ENCODE results near the gene MAZ.

MAZ gene

DNA sequence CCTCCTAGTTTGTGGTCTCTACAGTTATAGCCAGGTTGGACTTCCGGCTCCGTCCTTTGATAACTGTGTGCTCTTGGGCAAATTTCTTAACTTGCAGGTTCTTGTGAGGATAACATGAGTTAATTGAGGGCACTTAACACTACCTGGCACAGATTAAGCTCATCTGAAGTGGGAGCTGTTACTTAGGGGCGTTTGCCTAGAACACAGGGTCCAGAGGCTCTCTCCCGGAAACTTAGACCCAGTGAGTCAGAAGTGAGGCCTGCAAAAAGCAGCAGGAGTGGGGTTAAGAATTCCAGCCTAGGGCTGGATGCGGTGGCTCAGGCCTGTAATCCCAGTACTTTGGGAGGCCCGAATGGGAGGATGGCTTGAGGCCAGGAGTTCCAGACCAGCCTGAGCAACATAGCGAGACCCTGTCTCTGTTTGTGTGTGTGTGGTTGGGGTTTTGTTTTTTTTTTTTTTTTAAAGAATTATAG is 15.3 kb downstream of the MAZ start:
- TF ChIP-seq, protein P1, sequence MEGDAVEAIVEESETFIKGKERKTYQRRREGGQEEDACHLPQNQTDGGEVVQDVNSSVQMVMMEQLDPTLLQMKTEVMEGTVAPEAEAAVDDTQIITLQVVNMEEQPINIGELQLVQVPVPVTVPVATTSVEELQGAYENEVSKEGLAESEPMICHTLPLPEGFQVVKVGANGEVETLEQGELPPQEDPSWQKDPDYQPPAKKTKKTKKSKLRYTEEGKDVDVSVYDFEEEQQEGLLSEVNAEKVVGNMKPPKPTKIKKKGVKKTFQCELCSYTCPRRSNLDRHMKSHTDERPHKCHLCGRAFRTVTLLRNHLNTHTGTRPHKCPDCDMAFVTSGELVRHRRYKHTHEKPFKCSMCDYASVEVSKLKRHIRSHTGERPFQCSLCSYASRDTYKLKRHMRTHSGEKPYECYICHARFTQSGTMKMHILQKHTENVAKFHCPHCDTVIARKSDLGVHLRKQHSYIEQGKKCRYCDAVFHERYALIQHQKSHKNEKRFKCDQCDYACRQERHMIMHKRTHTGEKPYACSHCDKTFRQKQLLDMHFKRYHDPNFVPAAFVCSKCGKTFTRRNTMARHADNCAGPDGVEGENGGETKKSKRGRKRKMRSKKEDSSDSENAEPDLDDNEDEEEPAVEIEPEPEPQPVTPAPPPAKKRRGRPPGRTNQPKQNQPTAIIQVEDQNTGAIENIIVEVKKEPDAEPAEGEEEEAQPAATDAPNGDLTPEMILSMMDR (IDR thresholded peaks at IDR 0.05): no peak

DNA sequence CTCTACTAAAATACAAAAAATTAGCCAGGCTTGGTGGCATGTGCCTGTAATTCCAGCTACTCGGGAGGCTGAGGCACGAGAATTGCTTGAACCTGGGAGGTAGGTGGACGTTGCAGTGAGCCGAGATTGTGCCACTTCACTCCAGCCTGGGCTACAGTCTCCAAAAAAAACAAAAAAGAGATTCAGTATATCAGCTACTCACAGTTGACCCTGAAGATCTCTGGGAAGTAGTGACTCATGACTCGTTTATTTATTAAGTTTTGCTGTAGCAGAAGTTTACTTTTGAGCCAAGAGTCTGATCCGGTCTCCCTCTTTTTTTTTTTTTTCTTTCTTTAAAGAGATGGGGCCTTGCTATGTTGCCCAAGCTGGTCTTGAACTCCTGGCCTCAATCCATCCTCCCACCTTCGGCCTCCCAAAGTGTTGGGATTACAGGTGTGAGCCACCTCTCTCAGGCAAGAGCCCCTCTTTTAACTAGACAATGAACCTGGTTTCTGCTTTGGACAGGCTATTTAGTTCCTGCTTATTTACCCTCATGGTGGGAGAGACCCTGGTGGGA is 18.3 kb downstream of the MAZ start:
- TF ChIP-seq, protein P1 (IDR thresholded peaks at IDR 0.05): no peak

DNA sequence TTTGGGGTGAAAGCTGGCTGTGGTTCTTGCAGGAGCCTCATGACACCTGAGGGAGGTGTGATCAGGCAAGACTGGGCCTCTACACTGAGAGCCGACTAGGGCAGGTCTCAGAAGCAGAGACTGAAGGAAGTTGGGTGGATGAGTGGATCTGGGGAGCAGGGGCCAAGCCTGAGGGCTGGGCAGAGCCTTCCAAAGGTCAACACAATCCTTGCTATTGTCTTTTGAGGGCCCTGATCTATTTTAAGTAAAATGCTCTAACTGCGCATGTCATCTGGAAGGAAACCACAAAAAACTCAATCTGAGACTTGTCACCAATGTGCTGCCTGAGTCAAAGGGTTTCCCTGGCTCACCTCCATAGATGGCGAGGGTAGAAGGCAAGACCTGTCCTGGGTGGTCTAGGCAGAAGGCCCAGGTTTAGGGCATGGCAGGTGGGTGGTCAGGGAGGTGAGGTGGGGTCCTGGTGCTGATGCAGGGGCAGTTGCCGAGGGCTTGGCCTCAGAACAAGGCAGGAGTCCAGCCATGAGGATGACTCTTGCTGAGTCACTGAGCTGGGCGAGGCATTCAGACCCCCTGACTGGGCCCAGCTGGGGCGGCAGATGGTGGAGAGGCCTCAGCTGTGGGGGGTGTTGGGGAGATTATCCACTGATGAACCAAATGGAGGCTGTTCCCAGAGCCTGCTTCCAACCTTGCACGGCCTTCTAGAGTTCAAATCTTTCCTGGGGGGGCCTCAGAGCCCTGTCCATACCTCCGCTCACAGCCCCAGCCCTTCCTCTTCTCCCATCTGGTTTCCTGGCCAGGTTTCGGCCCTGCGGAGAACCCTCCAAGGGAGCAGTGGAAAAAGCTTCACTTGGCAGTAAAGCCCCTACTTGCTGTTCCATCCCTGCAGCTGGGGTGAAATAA is 19.1 kb downstream of the MAZ start:
- TF ChIP-seq, protein P1 (IDR thresholded peaks at IDR 0.05): no peak

DNA sequence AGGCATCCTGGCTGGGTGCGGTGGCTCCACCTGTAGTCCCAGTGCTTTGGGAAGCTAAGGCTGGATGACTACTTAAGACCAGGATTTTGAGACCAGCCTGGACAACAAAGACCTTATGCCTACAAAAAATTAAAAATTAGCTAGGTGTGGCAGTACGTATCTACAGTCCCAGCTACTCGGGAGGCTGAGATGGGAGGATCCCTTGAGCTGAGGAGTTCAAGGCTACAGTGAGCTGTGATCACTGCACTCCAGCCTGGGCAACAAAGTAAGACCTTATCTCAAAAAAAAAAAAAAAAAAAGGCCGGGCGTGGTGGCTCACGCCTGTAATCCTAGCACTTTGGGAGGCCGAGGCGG is 20.0 kb downstream of the MAZ start:
- TF ChIP-seq, protein P1 (IDR thresholded peaks at IDR 0.05): no peak

DNA sequence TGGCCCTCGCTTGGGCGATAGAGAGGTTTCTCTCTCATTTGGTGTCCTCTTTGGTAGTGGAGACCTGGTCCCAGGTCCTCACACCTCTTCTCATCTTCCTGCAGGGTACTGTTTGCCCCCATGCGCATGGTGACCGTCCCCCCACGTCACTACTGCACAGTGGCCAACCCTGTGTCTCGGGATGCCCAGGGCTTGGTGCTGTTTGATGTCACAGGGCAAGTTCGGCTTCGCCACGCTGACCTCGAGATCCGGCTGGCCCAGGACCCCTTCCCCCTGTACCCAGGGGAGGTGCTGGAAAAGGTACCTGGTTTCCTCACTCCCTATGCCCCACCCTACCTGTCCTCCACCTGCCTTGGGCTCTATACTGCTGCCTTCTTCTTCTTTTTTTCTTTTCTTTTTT is 24.4 kb downstream of the MAZ start:
- TF ChIP-seq, protein P1 (IDR thresholded peaks at IDR 0.05): no peak

DNA sequence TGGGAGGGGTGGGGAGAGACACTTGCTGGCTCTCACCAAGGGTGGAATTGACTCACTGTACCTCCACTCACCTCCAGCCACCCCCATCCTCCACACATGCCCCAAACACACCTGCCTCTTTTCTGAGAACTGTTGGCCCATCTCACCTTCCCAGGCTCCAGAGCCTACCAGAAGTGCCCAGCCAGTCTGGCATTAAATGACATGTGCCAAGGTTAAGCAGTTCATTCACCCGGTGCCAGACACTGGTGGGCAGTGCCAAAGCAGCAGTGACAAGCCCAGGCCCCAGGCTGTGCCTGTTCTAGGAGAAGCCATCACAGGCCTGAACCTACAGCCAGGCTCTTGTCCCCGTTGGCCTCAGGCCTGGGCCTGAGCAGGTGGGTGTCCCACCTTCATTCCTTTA is 25.2 kb downstream of the MAZ start:
- TF ChIP-seq, protein P1 (IDR thresholded peaks at IDR 0.05): no peak

DNA sequence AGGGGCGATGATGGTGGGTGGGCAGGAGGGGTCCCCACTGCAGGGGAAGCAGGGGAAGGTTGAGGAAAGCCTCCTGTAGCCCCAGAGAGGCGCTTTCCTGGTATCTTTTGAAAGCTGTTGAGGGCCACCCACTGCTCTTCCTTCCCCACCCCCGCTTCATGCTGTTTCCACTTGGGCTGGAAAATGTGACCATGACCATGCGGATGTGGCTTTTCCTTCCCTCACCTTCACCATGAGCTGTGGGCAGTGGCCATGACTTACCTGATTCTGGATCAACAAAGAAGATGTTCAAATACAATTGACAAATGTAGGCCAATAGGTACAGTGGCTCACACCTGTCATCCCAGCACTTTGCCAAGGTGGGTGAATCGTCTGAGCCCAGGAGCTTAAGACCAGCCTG is 27.8 kb downstream of the MAZ start:
- TF ChIP-seq, protein P1 (IDR thresholded peaks at IDR 0.05): no peak

All from LNCAP (cell line).